Loucy (cell line): ENCODE data around the gene FSTL3.

Experiments
- H2AFZ ChIP-seq: fragments of 200-600 bp; sonication (generic); 2 replicates; pipeline ENCODE4 v1.6.0; 2016; ENCODE audit warnings: antibody characterized with exemption, mild to moderate bottlenecking, low read length, moderate library complexity
- H3F3A ChIP-seq: fragments of 200-600 bp; 2 replicates; pipeline ENCODE4 v1.6.0; 2016; ENCODE audit warnings: antibody characterized with exemption, low read depth, mild to moderate bottlenecking
- H3K27me3 ChIP-seq: fragments of 200-600 bp; sonication (generic); 2 replicates; pipeline ENCODE4 v1.6.1; 2014; ENCODE audit warnings: low read length, mild to moderate bottlenecking; ENCODE audit not compliant: insufficient read depth, poor library complexity, severe bottlenecking
- H3K36me3 ChIP-seq: fragments of 200-600 bp; sonication (generic); 2 replicates; pipeline ENCODE4 v1.6.1; 2016; ENCODE audit warnings: low read length; ENCODE audit not compliant: insufficient read depth
- H3K4me1 ChIP-seq: fragments of 200-600 bp; sonication (generic); 2 replicates; pipeline ENCODE4 v1.5.1; 2014; ENCODE audit warnings: low read length, mild to moderate bottlenecking; ENCODE audit not compliant: insufficient read depth, poor library complexity, severe bottlenecking
- H3K4me2 ChIP-seq: fragments of 200-600 bp; sonication (generic); 2 replicates; pipeline ENCODE4 v1.6.0; 2014; ENCODE audit warnings: antibody characterized with exemption, low read length, low read depth, mild to moderate bottlenecking; ENCODE audit not compliant: poor library complexity, severe bottlenecking
- H3K4me3 ChIP-seq: fragments of 200-600 bp; sonication (generic); 2 replicates; pipeline ENCODE4 v1.5.1; 2014; ENCODE audit warnings: low read length, mild to moderate bottlenecking, mixed read lengths; ENCODE audit not compliant: poor library complexity, severe bottlenecking
- H3K79me2 ChIP-seq: fragments of 200-600 bp; sonication (generic); 2 replicates; pipeline ENCODE4 v1.6.1; 2014; ENCODE audit warnings: low read length; ENCODE audit not compliant: insufficient read depth
- H3K9ac ChIP-seq: fragments of 200-600 bp; sonication (generic); 2 replicates; pipeline ENCODE4 v1.6.0; 2014; ENCODE audit warnings: mild to moderate bottlenecking, low read depth, low read length, moderate library complexity; ENCODE audit not compliant: poor library complexity, severe bottlenecking
- H3K9me2 ChIP-seq: fragments of 200-600 bp; sonication (generic); replicated peaks from 2 replicates; pipeline ENCODE4 v1.6.1; 2016; ENCODE audit warnings: low read depth, low read length, mixed read lengths
- H3K9me3 ChIP-seq: fragments of 200-600 bp; sonication (generic); 2 replicates; pipeline ENCODE4 v1.6.1; 2014; ENCODE audit warnings: mild to moderate bottlenecking, antibody characterized with exemption, low read length, low read depth; ENCODE audit not compliant: insufficient read depth
- H4K20me1 ChIP-seq: fragments of 200-600 bp; sonication (generic); 2 replicates; pipeline ENCODE4 v1.6.0; 2014; ENCODE audit warnings: antibody characterized with exemption, low read length, mild to moderate bottlenecking; ENCODE audit not compliant: insufficient read depth, poor library complexity, severe bottlenecking
- EZH2phosphoT487 ChIP-seq: fragments of 200-600 bp; IDR thresholded peaks from 2 replicates; pipeline ENCODE4 v1.6.1; 2018; ENCODE audit warnings: antibody characterized with exemption, mild to moderate bottlenecking, moderate library complexity, borderline replicate concordance
- TF ChIP-seq, protein P1 (sequence below): fragments of 200-600 bp; sonication (generic); conservative IDR thresholded peaks from 2 replicates; pipeline ENCODE4 v1.5.1; 2014; ENCODE audit warnings: mild to moderate bottlenecking, antibody characterized with exemption, low read length

The FSTL3 gene

DNA sequence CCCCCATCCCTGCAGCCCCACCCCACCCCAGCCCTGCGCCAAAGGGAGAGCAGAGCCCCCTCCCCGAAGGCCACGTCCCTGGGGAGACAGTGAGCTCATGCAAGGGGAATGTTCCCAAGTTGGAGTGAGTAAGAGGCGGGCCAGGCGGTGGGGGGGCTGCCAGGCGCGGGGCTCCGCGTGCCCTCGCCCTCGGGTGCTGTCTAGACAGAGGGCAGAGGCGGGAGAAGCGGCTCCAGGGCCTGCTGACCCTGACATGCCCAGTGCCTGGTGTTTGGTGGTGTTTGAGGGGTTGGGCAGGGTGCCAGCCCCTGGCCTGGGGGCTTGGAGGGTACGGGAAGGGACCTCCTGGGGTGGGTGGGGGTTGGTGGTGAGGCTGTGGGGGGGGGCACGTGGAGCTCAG is 1.0 kb downstream of the FSTL3 start:
- Histone ChIP-seq H3F3A (no peaks in the 10 kb centered on the region), H3K9me3 (no peaks in the 10 kb centered on the region), H3K9me2 (no peaks in the 10 kb centered on the region), H4K20me1 (no peaks in the 10 kb centered on the region), H3K9ac (no peak overlapping the region), H3K4me2 (no peak overlapping the region), H3K36me3 (no peaks in the 10 kb centered on the region), H3K27me3 (no peaks in the 10 kb centered on the region), H3K4me3 (no peak overlapping the region), H3K79me2 (peaks cover 7% of the 10 kb centered on the region; the same call in 1 of the 2 replicates), H2AFZ (no peak overlapping the region), H3K4me1 (peaks cover 15% of the 10 kb centered on the region)
- TF ChIP-seq, protein P1, sequence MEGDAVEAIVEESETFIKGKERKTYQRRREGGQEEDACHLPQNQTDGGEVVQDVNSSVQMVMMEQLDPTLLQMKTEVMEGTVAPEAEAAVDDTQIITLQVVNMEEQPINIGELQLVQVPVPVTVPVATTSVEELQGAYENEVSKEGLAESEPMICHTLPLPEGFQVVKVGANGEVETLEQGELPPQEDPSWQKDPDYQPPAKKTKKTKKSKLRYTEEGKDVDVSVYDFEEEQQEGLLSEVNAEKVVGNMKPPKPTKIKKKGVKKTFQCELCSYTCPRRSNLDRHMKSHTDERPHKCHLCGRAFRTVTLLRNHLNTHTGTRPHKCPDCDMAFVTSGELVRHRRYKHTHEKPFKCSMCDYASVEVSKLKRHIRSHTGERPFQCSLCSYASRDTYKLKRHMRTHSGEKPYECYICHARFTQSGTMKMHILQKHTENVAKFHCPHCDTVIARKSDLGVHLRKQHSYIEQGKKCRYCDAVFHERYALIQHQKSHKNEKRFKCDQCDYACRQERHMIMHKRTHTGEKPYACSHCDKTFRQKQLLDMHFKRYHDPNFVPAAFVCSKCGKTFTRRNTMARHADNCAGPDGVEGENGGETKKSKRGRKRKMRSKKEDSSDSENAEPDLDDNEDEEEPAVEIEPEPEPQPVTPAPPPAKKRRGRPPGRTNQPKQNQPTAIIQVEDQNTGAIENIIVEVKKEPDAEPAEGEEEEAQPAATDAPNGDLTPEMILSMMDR, result no peak
- TF ChIP-seq EZH2phosphoT487, result no peak

DNA sequence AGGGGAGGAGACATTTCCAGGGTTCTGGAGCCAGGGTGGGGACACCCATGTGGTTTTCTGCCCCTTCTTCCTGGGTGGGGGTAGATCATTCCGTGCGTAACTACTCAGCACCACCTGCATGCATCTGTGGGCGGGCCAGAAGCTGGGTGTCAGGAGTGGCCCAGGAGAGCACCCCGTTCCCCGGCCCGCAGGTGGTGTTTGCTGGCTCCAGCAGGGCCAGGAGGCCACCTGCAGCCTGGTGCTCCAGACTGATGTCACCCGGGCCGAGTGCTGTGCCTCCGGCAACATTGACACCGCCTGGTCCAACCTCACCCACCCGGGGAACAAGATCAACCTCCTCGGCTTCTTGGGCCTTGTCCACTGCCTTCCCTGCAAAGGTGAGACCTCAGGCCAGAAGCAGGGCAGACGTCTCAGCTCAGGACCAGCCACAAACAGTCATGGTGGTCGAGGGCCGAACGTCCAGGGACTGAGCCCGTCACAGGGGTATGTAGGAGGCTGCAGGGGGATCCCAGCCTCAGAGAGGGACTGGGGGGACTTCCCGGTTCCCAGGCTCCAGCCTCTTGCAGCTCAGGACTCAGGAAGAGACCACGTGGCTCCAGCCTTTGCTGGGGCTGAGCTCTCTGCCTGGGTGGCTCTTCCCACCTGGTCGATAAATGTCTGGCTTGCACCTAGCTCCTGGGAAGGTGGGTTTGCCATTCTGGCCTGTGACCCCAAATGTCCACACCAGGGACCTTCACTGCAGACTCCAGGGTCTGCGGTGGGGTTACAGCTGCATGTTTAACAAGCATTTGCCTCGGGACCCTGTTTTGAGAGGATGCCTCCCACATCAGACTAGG is 1.6 kb downstream of the FSTL3 start:
- Histone ChIP-seq H3K4me2 (no peak overlapping the region), H3K27me3 (no peaks in the 10 kb centered on the region), H3K4me3 (no peak overlapping the region)

DNA sequence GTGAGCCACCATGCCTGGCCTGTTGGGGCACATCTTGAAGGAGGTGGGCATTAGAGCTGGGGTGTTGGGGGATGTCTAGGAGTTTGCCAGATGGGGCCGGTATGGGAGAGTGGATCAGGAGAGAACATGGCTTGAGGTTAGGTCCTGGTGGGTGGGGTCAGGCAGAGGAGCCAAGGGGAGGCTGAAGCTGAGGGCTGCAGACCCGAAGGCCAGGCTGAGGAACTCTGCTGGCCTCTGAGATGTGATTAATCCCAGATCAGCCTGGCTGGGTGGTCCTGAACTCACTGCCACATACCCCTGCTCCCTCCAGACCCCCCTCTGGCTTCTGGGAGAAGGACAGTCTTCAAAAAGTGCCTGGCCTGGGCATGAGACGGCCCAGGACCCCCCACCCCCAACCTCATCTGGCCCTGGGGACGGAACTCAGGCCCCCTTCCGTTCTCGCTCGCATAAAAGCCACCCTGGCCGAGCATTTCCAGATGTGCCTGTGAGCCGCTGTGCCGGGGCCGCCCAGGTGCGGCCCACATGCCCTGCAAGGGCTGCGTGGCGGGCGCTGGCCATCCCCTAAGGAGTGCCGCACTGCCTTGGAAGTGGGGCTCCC is 2.7 kb downstream of the FSTL3 start:
- no peaks in the 10 kb centered on the region for H4K20me1 ChIP-seq
- H3K4me2 ChIP-seq, result peak overlapping the region; percentile 69
- peak overlapping the region; percentile 85 for H3K4me3 ChIP-seq
- H3K79me2 ChIP-seq, result peaks cover 7% of the 10 kb centered on the region; the same call in 1 of the 2 replicates
- peaks cover 15% of the 10 kb centered on the region for H3K4me1 ChIP-seq
- H3F3A ChIP-seq, result no peaks in the 10 kb centered on the region
- no peaks in the 10 kb centered on the region for H3K9me3 ChIP-seq
- H3K36me3 ChIP-seq, result no peaks in the 10 kb centered on the region
- no peak overlapping the region for H2AFZ ChIP-seq
- no peaks in the 10 kb centered on the region for H3K27me3 ChIP-seq
- TF ChIP-seq EZH2phosphoT487, result no peak
- TF ChIP-seq, protein P1, result no peak
- H3K9ac ChIP-seq, result peak overlapping the region; percentile 77
- H3K9me2 ChIP-seq, result no peaks in the 10 kb centered on the region

More for the DNA sequence above, 1.6 kb downstream of the FSTL3 start:
- no peak for TF ChIP-seq EZH2phosphoT487
- TF ChIP-seq, protein P1, result no peak
- Histone ChIP-seq H3K4me1 (peaks cover 15% of the 10 kb centered on the region), H3K36me3 (no peaks in the 10 kb centered on the region), H4K20me1 (no peaks in the 10 kb centered on the region), H3K9me3 (no peaks in the 10 kb centered on the region), H3F3A (no peaks in the 10 kb centered on the region), H2AFZ (no peak overlapping the region), H3K79me2 (peaks cover 7% of the 10 kb centered on the region; the same call in 1 of the 2 replicates), H3K9me2 (no peaks in the 10 kb centered on the region), H3K9ac (no peak overlapping the region)
